Hippocampal formation (tissue), 2 donors: ENCODE data around the gene THADA.
"Not testable (repeated sequence)": the region's sequence is repeated elsewhere in the genome, so short reads cannot be mapped to it uniquely, and the experiment has no call there.

Experiments used
- DNase-seq, 2 donors: peaks; one replicate each; lab custom pipeline; 2025; lab: John Stamatoyannopoulos, UW

The THADA gene

DNA sequence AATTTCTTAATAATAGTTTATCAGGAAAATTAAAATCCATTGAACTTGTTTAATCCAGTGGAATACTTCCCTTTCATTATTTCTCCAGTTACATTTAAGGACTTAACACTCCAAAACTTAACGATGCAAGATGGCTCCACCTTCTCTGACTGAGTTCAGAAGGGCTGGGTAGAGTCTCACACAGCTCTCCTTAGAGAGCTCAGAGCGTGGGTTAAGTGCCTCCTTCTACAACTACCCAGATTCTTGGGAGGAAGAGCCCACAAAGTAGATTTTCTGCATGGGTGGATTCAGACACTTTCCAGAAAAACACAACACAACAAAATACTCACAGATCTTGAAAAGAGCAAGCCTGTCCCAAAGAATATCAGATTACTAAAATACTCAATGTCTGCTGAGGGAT, 130.6 kb downstream of the THADA start:
- no peak for DNase-seq

DNA sequence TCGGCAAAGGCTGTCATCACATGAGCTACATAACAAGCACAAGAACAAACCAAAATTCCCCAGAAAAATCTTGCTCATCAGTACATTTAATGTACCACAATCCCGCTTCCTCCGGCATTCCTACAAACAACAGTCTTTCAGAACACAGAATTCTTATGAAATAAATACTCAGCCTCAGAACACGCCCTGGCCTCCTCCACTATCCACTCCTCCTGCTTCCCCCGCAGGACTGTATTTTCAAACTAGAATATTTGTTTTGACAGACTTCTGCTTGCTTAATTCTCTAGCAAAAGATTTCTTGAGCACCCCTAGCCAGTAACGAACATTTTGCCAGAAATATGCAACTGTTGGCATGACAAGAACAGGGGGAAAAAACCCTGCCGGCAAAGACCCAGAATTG, 131.2 kb downstream of the THADA start:
- DNase-seq: no peak

DNA sequence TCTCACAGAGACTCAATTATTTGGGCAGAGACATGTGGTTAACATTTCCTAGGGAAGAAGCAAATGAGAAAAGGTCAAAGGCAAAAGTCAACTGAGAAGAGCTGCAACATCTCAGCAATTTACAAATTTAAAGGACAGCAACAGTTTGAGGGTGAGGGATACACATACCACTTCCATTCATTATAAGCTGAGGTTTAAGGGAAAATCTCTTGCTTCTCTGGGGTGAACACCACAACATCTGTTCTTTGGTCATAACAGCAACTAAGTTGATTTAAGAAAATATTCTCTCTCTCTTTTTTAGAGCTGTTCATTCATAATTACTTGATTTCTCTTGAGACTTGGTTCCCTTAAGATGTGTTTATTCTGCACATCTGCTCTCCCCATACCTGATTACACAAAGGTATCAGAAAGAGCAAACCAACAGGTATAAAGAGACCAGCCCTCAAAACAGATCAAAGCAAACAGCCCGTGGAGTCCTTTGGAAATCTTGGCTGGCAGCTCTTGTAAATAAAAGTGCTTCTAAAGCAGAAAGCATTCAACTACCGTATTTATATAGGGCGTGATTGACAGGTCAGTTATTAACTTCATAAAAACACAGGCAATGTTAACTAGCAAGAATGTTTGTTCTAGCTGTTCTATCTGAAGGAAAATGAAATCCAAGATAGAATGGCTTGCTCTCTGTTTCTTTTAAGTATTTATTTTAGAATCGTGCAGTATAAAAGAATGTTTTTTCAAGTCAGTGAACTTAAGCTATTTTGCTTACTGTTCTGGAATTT, 132.8 kb downstream of the THADA start:
- DNase-seq: no peak

DNA sequence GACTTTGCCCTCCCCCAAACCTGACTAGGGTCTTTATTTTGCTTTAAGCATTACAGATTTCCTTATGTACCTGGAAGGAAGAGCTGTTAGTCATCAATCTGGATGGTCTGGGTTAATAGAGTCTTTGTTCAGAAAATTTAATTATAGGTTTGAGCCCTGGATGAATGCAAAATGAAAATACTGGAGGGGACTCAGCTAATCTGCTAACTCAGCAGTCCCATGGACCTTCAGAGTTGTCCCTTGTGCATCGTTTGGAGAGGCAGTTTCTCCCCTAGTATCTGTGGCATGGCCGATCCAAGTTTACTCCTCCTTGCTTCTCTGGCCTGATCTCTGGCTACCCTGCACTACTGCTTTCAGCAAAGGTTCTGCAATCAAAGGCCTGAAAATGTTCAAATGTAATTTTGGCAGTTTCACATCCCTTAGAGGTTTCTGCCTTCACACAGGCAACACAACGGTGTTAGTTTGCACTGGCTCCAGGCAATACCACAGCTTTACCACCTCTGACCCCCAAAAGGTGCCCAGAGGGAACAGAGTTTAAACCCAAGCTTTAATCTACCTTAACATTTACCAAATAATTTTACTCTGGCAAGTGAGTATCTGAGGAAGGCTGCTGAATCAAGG, 134.3 kb downstream of the THADA start:
- peak in 1 of 2 donors; percentile 3 for DNase-seq

DNA sequence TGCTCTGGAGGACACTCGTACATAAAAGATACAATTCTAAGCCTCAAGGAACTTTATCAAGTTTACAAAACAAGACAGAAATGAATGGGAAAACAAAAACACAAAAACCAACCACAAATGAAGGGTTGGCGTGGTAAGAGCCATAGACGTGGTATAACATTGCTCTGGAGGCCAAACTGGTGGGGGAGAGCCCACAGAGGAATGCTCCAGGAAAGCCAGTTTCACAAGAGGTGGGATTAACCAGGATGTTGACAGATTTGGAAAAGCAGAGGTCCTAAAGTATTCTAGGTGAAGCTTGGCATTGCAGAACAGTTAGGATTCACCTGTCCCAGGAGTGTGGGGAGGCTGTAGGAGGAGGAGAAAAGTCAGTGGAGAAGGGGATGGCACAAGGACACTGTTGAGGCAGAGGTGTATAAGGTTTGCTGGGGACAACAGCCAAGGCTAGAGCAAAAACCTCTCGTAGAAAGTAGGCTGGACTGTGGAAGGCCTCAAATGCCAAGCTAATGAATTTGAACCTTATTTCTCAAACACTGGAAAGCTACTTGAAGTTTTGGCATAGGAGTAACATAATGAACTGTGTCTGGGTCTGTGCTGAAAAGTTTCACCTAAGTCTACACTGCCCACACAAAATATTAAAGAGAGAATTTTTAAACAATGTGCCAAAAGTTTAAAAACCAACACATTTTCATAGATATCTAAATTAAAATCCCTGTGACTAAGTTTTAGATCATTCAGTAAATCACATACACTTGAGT, 135.1 kb downstream of the THADA start:
- DNase-seq: no peak

DNA sequence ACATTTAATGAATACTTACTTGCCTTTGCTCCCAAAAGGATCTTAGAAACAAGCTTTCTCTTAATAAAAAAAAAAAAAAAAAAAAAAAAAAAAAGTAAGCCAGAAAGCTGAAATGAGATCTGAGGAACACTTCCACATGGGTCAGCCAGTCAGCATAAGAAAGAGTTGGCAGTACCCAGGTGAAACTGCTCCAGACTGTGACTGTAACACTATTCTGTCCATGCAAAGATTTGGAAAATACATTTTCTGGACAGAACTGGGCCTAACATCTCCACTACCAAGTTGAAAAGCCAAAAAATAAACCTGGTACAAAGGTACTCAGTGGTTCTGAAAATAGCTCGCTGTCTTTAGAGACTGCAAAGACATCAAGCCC, 135.7 kb downstream of the THADA start:
- DNase-seq: no peak

DNA sequence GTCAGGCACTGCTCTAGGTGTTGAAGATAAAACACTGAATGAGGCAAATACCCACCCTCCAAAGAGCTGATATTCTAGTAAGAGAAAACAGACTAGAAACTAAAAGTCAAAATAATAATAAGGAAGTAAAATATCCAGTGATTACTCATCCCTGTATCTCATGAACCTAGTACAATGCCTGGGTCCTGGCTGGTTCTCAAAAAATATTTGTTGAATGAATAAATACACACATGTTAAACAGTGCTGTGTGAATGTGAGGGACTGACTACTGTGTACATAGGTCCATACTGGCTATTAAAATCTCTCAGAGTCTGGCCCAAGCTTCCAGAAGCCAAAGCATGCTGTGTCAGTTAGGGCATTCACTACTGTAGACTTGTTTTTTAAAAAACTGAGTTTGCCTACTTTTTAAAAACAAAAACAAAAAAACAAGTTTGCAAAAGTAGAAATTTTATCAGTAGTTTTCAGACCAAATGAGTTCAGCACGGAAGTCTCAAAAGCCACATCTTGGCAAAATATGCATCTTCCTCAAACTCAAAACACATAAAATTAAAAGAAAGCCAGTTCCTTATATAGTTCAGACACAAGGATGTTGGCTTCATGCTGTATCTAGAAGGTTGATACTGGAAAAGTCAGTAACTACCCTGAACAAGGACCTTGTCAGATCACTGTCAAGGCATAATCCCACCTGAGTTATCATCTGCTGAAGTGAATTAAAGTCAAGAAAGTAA, 136.2 kb downstream of the THADA start:
- DNase-seq: no peak

DNA sequence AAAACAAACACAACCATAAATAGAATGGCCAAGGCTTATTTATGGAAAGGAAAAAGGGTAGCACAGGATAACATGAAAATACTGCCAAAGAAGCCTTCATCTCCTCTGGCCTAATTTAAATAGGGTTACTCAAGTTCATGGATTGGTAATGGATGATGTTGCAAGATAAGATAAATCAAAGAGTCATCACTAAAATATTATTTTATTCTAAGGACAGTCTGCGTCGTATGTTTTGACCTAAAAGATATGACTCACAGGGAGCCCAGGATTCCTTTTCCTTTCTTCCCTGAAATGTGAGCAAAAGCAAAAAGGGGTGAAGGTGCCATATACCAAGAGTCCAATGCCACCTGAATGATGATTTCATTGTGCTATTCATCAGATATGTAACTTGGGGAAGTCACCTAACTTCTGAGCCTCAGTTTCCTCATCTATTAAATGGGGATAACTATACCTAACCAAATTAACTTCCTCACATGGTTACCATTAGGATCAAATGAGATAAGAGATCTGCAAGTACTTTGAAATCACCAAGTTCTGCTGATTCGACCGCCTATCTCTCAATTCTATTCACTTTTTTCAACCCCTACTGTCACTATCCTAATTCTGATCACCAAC, 137.7 kb downstream of the THADA start:
- no peak for DNase-seq

DNA sequence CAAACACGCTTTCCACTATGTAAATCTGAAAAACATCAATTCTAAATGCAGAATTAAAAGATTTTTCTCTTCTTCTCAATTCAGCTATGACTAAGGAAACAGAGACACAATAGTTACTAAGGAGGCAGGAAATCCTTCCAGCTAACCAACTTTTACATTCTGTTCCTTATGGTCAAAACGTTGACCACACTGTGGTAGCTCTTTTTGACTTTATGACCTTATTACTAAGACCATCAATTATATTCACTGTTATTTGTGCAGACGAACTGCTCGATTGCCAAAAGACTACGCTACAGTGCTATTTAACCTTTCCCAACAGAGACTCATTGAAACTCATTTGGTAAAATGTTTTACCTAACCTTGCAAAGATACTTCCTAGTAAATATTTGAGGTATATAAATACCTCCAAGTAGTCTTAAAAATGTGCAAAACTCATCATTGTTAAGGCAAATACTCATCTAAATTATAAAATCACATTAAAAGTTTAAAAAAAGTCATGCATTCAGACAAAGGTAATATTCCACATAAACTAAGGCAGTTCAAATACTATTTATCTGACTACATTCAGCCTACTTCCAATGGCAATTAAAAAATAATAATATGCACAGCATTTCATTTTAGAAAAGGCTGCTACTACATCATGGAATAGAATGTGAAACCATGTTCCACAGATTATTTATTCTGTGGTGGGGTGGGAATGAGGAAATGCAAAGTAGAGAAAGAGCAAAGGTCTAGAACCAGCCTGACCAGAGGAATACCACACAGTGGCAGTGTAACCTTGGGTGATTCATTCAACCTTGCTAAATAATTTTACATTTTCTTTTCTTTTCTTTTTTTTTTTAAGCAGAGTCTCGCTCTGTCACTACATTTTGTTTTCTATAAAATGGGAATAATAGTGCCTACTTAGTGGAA, 139.9 kb downstream of the THADA start:
- no peak for DNase-seq

DNA sequence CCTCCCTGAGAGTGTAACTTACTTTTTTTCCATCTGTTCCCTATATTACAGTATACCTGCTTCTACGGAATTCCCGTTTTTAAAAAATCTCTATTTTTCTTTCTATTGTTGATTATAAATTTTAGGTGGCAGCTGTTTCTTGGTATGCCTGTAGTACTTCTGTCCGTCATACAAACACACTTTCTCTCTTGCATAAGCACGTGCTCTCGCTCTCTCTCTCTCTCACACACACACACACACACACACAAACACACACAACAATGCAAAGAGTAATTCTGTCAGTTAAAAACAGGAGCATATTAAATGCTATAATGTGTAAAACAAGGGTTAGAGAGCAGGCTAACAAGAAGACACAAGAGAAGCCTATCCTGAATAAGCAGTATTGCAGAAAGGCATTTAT, 140.5 kb downstream of the THADA start:
- no peak for DNase-seq

DNA sequence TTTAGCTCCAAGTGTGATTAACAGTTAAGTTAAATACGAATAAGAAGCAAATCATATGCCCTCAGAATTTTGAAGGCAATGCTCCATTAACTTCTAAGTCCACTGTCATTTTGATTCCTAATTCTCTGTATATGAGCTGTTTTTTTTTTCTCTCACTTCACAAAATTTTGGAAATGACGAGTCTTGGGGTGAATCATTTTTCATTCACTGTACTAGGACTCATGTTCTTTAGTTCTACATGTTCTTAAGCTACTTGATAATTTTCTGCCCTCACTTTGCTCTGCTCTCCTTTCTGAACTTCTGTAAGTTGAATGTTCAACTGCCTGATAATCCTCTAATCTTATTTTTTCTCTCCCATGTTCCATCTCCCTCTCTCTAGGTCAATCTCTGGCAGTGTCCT, 141.0 kb downstream of the THADA start:
- DNase-seq: no peak

DNA sequence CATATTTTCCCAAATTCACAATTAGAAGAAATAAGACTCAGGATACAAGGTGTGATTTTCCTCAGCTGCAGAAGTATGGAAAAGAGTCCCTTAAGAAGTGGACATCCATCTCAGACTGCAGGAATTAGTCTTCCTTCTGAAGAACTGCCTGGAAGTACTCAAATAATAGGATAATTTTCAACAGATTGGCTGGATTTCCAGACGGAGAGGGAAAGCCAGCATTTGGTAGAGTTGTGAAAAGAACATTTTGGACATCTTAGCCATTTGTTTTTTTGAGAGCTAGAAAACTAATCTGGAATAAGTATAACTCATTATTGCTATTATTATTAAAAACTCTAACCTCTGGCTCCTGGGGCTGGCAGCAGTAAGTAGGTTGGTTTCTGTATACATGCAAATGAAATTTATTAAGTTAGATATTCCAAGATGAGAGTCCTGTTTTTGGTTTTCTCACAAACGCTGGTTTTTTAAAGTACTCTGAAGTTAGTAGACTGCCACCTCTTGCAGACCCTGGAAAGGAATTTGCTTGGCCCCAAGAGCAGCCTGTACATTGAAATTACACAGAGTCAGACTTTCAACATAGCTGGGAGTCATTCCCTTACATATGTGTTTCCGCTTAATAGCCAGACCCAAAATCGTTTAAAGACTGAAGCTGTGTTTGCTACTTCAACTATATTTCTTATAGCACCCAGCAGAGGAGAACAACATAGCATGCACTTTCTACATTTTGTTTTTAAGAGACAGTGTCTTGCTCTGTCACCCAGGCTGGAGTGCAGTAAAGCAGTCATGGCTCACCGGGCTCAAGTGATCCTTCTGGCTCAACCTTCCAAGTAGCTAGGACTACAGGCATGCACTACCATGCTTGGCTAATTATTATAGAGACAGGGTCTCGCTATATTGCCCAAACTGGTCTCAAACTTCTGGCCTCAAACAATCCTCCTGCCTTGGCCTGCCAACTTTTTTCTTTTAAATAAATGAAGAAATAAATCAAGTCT, 142.4 kb downstream of the THADA start:
- no peak for DNase-seq

DNA sequence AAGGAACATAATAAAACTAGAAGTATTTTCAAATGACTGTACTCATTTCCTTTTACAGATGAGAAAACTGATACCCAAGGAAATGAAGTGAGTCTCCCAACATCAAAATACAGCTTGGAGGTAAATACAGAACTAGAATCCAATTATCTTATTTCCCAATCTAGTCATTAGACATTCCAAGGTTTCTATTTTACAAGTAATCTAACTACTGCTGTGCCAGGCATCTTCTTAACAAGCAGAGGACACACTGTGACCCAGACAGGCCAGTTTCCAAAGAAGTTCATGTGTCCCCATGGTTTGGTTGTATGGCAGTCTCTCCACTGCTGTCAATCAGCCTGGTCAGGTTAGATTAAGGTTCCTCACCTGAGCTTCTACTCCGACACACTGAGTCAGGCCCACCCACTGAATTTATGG, 143.5 kb downstream of the THADA start:
- DNase-seq: no peak

DNA sequence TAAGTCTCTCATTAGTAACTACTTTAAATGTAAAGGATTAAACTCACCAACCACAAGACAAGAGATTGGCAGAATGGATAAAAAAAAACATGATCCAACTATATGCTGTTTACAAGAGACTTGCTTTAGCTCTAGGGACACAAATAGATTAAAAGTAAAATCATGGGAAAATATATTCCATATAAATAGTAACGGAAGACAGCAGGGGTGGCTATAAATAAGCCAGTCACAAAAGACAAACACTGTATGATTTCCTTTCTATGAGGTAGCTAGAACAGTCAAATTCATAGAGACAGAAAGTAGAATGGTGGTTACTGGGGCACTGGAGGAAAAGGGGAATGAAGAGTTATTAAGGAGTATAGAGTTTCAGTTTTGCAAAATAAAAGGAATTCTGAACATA, 145.2 kb downstream of the THADA start:
- DNase-seq: no peak

DNA sequence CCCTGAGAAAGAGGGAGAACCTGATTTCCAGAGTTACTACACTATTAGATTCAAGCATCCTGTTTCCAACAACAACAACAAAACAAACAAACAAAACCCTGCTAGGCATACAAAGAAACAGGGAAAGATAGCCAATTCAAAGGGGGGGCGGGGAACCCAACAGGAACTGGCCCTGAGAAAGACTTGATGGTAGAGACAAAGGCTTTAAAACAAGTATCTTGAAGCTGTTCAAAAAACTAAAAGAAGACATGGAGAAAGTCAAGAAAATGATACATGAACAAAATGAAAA, 147.1 kb downstream of the THADA start:
- DNase-seq: no peak

DNA sequence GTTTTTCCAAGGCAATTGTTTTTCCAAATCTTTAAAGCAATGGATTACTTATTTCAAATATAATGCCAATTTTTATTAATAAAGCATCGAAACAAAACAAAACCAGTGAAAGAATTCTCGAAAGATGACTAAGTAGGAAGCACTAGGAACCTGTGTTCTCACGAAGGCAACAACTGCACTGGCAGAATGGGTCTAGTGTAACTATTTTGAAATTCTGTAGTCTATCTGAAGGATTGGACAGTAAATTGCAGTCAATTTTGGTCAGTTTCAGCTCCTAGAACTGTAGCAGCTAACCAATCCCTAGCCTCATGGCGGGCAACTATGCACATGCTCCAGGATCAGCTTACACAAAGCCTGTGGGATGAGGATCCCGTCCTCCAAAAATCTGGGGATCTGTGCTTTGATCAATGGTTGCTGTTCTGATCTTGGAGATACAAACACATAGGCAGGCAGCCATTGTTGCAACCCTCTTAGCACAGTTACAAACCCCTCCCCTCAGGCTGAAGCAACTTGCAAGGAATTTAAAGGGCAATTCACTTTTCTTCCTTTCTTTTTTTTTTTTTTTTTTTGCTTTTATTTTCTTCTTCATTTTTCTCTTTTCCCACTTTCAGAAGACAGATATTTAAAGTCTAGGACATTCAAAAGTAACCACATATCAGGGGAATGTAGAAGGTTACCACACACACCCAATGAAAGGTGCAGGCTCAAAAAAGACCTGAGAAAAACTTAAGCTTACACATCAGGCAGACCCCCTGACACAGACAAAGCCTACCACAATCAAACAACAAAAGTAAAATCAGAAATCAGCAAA, 147.6 kb downstream of the THADA start:
- DNase-seq: no peak

DNA sequence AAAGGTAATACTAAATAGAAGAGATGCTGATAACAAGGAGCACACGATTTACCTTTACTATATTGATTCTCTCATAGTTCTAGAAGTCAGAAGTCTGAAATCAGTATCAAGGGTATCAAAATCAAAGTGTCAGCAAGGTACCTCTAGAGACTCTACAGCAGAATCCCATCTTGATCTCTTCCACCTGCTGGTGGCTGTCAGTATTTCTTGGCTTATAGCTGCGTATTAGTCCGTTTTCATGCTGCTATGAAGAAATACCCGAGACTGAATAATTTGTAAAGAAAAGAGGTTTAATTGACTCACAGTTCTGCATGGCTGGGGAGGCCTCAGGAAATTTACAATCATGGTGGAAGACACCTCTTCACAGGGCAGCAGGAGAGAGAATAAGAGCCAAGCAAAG, 149.1 kb downstream of the THADA start:
- DNase-seq: not testable (repeated sequence)

DNA sequence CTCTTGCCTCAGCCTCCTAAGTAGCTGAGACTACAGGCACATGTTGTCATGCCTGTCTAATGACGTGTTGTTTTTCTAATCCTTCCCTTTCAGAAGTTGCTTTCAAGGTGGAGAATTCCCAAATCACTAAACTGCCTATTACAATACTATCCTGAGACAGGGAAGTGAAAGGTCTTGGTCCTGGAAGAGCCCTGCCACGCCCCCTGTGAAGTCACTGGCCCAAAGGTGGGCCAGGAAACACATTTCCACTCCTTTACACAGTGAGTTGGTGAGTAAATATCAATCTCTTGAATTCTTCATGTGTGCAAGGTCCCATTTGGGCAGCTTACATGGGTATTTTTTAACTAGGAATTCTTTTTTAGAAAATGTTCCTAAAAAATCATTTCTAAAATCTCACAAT, 150.1 kb downstream of the THADA start:
- no peak for DNase-seq
